Stimulated activated CD8-positive, alpha-beta memory T cell treated with anti-CD3 and anti-CD28 coated beads, Interleukin-2, amount 100 ng/mL, for 1 hour (primary cell): ENCODE measurements around the gene DDX46.
"Not testable (repeated sequence)": the region's sequence is repeated elsewhere in the genome, so short reads cannot be mapped to it uniquely, and the experiment has no call there.

ENCODE experiments used
- DNase-seq, 2 donors: peaks; one replicate each; pipeline ENCODE4 v3.0.0-alpha.2; 2020; ENCODE audit warnings: low read depth in 2 of 2

The DDX46 gene

GRCh38 chr5:134758504-134759341, at the start of gene DDX46:
Gene DDX46 (plus strand): TSS chr5:134758779. CDS start chr5:134758939, 160 bp downstream.
- peak; percentile 87 to 89 for DNase-seq

DNA sequence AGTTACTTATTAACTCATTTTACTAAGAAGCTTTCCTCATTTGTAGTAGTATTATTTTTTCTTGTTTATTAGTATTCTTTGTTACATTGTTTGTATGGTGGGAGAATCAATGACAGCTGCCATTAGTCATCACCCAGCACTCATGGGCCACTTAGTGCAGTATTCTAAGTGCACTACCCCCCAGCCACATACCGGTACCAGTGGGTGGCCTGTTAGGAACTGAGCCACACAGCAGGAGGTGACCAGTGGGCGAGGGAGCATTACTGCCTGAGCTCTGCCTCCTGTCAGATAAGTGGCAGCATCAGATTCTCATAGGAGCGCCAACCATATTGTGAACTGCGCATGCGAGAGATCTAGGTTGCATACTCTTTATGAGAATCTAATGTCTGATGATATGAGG, 44.5 kb upstream of the DDX46 start:
- DNase-seq, result no peak

DNA sequence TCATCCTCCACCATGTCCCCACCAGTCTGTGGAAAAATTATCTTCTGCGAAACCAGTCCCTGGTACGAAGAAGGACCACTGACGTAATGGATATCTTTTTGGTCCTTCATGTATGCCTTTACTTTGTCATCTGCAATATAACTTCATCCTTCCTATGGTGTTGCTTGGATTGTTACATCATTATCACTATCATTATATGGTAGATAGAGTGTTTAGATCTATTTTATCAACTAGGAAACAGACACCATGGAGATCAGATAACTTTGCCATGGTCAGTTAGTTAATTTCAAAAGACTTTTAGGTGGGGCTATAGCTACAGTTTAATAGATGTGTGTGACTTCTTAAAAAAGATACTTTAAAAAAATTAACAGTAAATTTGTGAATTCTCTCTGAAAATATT, 44.0 kb upstream of the DDX46 start:
- DNase-seq, result no peak

- DNase-seq, result not testable (repeated sequence)
Measured at GRCh38 chr5:134715466-134715865, 43.1 kb upstream of the DDX46 start.

DNA sequence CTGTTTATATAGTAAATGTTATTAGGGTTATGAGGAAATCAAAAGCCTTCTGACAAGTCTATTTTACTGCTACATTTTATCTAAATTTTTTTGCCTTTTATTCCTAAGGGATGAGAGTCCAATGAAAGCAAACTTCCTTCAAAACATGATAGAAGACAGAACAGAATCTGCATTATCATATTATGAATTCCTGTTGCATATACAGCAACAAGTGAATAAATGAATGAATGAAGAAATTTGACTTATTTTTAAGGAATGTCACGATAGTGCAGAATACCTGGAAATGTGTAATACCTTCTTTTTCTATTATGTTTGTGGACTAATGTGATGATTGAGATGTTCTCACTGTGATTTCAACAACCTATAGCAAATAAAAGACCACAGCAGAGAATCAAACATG, 33.7 kb upstream of the DDX46 start:
- no peak for DNase-seq

DNA sequence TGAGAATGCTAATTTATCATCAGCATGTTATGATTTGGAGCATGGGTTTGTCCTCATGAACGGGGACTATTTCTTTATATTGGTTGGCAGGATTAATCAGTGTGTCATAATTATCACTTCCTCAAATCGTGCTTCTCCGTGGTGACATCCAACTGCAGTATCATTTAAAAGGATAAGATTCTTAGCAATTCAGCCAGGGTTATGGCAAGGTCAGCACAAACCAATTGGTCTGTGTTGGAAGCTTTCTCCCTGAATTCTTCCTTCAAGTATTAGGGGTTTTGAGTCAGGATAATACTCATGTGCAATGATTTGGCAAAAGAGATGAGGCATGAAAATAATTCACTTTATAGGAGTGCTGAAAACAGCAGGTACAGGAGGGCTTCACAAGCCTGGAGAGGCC, 25.8 kb upstream of the DDX46 start:
- no peak for DNase-seq

DNA sequence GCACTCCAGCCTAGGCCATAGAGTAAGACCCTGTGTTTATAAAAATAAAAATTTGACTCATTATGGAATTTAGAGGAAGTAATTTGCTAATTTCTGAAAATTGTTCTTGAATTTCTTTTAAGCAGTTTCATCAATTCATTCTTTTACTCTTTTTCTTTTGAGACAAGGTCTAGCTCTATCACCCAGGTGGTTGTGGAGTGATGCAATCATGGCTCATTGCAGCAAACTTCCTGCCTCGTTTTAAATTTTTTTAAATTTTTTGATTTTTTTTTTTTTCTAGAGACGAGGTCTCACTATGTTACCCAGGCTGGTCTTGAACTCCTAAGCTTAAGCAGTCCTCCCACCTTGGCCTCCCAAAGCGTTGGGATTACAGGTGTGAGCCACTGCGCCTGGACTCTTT, 23.3 kb upstream of the DDX46 start:
- DNase-seq, result no peak

DNA sequence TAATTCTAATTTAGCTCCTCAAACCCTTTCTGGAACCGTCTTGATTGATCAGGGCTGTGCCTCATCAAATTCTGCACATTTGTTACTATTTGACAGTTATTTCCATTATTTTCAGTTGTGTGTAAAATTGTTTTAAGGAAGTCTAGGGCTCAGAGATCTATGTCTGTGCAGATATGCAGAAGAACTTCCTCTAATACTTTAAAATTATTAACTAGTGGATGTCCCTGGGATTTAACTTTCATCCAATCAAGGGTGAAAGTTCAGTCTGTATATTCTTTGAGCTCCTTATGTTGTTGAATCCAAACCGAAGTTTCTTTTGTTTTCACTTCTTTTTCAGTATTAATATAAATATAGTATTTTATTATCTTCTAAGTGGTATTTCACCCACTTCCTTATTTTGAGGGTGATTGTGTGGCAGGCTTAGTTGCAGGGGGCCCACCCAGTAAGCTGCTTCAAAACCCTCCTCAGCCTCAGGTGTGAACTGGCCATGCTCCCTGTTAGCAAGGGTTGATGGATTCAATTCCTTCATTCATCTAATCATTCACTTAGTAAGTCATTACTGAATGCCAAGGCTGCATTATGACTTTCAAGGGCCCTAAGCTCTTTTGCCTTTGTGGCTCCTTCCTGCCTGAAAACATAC, 22.3 kb upstream of the DDX46 start:
- DNase-seq, result no peak

- peak; percentile 92 to 95 for DNase-seq
Measured at GRCh38 chr5:134738133-134738962, 20.2 kb upstream of the DDX46 start, which contains the start of gene CAMLG. Gene CAMLG (plus strand): TSS chr5:134738548. CDS start chr5:134738621, 73 bp downstream.

GRCh38 chr5:134738963-134739661, 19.5 kb upstream of the DDX46 start:
- no peak for DNase-seq

DNA sequence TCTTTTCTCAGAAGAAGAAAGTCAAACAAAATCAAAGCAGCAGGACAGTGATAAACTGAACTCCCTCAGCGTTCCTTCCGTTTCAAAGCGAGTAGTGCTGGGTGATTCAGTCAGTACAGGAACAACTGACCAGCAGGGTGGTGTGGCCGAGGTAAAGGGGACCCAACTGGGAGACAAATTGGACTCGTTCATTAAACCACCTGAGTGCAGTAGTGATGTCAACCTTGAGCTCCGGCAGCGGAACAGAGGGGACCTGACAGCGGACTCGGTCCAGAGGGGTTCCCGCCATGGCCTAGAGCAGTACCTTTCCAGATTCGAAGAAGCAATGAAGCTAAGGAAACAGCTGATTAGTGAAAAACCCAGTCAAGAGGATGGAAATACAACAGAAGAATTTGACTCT, 17.5 kb upstream of the DDX46 start:
- no peak for DNase-seq

GRCh38 chr5:134742134-134742533, 16.4 kb upstream of the DDX46 start:
- DNase-seq, result no peak

DNA sequence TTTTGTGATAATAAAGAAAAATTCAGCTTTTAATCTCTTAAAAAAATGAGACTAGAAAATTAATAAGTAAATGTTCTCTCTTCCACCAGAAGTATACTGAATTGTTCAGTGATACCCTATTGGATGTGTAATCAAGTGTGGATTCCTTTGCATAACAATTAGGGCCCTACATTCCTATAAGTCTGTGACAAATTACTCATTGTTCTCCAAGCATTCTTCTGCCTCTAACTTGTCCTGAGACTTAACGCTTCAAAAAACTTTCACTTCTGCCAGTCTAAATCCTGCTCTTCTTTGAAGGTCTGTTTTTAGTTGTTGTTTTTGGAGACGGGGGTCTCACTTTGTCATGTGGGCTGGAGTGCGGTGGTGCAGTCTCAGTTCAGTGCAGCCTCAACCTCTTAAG, 9.2 kb upstream of the DDX46 start:
- DNase-seq, result no peak

GRCh38 chr5:134758176-134758503, 439 bp upstream of the DDX46 start:
- DNase-seq, result no peak

DNA sequence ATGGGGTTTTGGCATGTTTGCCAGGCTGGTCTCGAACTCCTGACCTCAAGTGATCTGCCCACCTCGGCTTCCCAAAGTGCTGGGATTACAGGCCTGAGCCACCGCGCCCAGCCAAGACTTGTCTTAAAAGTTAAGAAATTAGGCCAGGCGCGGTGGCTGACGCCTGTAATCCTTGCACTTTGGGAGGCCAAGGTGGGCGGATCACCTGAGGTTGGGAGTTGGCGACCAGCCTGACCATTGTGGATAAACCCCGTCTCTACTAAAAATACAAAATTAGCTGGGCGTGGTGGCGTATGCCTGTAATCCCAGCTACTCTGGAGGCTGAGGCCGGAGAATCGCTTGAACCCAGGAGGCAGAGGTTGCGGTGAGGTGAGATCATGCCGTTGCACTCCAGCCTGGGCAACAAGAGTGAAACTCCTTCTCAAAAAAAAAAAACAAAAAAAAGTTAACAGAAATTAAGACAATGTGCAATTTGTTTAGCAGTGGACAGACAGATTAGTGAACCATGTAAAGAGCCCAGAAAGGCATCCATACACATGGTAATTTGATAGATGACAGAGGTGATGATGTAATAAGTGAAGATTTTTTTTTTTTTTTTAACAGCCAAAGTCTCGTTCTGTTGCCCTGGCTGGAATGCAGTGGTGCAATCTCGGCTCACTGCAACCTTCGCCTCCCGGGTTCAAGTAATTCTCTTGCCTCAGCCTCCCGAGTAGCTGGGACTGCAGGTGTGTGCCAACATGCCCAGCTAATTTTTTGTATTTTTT, 9.1 kb downstream of the DDX46 start:
- not testable (repeated sequence) for DNase-seq

DNA sequence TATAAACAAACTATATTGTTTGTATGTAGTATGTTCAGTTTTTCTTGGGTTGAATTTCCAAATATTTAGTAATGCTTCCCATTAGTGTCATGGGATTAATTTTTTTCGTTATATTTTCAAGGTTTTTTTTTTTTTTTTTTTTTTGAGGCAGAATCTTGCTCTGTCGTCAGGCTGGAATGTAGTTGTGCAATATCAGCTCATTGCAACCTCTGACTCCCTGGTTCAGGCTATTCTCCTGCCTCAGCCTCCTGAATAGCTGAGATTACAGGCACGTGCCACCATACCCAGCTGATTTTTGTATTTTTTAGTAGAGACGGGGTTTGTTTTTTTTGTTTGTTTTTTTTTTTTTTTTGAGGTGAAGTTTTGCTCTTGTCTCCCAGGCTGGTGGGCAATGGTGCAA, 10.6 kb downstream of the DDX46 start:
- no peak for DNase-seq

GRCh38 chr5:134772461-134773125, 14.0 kb downstream of the DDX46 start:
- no peak for DNase-seq

- no peak for DNase-seq
Measured at GRCh38 chr5:134777366-134777765, 18.8 kb downstream of the DDX46 start.

- DNase-seq, result no peak
Measured at GRCh38 chr5:134784241-134784920, 25.8 kb downstream of the DDX46 start.
